Stimulated activated naive CD8-positive, alpha-beta T cell treated with anti-CD3 and anti-CD28 coated beads, Interleukin-15, Interleukin-2, amounts not matched to agents 100 U/mL and 50 U/mL, for 24 hours (primary cell): ENCODE data around the gene CAMK4.

ENCODE experiments used
- ATAC-seq: fragments of 150-1000 bp; cut with Tn5 transposase; one replicate; pipeline ENCODE4 v1.10.0; 2021
- DNase-seq: peaks from one replicate; pipeline ENCODE4 v3.0.0; 2021

Gene CAMK4

GRCh38 chr5:111537141-111538024 lies 313.2 kb downstream of the CAMK4 start:
- ATAC-seq (no peak), DNase-seq (no peak)
